DMS53 (cell line): ENCODE data around the gene LRRC32.
"Not testable (repeated sequence)": the region's sequence is repeated elsewhere in the genome, so short reads cannot be mapped to it uniquely, and the experiment has no call there.

Experiments
- DNase-seq: peaks from one replicate; lab custom pipeline; 2025; lab: John Stamatoyannopoulos, UW

LRRC32 gene

DNA sequence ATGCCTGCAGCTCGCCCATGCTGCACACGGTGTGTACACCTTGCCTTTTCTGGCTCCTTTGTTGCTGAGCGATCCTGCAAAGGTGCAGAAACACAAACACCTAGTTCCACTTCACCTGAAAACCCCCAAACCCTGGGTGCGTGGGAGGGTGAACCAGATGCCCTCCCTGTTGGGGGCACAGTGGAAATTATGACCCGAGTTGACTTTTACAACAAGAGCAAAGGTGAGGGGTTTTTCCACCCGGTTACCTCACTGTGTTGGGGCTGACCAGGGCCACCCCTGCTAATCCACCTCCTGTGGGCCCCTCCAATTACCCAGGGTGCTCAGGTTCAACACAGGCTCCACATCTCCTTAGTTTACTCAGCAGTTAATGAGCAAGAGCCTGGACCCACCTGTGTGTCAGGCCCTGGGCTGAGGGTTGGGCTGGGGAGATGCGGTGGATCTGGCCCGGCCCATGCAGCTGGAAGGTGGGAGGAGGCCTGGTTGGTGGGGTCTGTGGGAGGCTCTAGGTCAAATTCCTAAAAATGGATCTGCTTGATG, 42.1 kb downstream of the LRRC32 start:
- DNase-seq: no peak

DNA sequence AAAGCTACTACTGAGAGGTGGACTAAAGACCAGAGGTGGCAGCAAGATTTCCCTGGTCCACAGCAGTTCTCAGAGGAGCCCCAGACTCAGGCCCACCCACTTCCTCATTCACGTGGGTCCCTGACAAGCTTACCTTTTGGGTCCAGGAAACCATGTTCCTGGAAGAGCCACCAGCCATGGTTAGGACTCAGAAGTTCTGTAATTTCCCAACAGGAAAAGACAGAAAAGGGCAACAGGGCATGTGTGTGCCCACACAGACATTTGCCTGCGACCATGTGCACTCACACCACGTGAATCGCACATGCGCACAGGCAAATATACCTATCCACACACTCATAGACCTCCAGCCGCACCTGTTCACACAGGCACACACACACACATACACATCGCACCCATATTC, 42.9 kb downstream of the LRRC32 start:
- no peak for DNase-seq

DNA sequence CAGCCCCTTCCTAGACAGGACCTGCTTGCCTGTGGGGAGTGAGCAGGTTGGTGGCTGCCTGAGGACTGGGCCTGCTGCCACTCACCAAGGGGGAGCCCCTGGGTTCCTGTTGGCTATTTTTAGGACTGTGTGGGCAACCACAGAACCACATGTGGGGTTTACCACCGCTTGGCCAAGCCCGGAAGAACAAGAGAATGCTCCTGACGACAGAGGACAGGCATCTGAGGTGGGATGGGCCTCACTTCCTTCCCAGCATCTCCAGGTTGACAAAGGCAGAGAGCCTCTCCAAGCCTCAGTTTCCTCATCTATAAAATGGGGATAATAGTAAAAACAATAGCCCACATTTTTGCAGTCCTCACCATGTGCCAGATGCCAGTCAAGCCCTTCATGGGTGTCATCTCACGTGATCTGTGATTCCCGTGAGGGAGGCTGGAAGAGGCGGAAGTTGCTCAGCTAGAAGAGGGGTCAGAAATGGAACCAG, 43.6 kb downstream of the LRRC32 start:
- DNase-seq: no peak

DNA sequence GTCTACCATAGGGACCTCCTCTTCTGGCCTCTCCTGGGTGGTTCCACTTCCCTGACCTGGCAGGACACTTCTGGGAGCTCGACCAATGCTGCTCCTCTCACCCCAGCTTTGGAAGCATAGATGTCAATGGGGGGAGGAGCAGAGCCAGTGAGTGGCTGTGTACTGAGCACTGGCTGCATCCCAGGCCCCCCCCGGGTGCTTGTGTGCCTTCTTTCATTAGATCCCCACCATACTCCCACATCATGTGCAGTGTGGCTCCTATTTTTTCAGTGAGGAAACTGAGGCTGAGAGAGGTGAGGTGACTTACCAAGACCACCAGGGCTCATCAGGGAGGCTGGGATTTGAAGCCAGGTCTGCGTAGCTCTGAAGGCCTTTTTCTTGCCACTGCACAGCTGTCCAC, 44.3 kb downstream of the LRRC32 start:
- no peak for DNase-seq

DNA sequence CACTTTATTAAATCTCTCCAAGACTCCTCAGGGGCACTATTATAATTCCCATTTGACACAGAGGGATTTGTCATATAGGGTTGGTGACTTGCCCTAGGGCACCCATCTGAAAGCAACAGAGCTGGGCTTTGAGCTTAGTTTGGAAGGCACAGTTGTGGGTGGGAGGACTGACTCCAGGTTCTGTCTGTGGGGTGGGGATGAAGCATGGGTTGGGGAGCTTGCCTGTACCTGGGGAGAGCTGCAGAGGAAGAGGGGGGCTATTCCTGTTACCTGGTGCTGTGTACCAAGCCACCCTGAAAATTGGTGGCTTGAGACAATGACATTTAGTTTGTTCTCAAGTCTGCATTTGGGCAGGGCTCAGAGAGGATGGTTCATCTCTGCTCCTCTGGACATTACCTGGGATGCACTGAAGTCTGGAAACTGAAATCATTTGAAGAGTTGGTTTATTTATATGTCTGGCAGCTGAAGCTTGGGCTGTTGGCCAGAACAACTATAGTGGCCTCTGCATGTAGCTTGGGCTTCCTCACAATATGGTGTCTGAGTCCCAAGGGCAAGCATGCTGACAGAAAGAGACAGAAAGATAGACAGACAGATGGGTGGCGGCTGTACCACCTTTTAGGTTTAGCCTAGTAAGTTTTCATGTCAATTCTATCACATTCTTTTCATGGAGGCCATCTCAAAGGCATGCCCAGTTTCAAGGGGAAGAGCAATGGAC, 44.9 kb downstream of the LRRC32 start:
- peak; percentile 23 for DNase-seq

DNA sequence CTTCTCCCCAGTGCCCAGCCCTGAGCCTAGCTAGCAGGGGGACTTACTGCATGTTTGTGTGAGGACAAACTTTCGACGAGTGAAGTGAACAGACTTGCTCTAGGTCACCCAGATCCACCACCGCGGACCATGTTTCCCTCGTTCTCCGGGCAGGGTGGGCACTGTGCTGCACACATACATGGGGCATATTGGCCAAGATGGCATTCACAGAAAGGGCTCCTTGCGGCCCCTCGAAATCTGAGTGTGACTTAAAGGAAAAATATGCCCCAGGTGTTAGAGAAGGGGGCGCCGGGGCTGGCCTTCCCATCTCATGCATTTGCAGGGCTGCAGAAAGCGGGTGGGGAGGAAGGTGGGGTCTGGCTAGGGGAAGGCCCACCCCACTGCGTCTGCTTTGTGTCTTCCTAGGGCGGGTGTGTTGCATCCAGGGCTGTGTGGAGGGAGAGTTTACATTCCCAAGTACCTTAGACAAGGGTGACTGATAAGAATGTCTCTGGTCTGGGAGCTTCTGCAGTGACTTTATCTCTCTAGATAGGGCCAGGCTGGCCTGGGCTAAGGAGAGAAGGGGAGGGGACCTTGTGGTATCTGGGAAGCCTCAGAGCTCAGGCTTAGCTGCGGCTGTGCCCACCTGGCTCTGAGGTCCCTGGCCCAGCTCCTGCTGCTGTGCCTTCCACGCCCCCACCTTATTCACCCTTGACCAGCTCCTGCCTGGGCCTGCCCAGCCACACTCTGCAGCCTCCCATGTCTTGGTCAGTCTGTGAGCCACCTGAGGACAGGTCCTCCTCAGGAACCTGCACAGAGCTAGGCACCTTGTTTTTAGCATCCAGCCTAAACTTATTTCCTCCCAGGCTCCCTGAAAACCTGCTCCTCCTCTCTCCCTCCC, 45.8 kb downstream of the LRRC32 start:
- DNase-seq: no peak

DNA sequence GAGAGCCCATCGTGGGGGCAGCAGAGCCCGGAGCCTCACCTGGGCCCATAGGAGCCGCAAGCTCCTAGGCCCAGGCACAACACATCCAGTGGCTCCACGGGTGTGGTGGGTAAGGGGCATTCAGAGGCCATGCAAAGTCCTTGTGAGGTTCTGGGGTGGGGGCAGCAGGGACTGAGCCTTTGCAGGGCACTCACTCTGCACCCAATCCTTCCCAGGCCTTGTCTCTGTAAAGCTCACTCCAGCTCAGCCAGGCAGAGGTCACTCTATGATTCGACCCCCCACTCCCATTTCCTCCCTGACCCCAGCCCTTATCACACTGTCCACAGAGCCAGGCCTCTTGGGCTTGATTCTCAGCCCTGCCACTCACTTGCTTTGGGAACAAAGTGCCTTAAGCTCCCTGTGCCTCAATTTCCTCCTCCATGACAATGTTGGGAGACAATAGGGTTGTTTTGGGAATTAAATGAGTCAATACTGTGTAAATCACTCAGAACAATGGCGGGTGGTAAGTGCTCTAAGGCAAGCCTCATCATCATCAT, 46.6 kb downstream of the LRRC32 start:
- DNase-seq: no peak

DNA sequence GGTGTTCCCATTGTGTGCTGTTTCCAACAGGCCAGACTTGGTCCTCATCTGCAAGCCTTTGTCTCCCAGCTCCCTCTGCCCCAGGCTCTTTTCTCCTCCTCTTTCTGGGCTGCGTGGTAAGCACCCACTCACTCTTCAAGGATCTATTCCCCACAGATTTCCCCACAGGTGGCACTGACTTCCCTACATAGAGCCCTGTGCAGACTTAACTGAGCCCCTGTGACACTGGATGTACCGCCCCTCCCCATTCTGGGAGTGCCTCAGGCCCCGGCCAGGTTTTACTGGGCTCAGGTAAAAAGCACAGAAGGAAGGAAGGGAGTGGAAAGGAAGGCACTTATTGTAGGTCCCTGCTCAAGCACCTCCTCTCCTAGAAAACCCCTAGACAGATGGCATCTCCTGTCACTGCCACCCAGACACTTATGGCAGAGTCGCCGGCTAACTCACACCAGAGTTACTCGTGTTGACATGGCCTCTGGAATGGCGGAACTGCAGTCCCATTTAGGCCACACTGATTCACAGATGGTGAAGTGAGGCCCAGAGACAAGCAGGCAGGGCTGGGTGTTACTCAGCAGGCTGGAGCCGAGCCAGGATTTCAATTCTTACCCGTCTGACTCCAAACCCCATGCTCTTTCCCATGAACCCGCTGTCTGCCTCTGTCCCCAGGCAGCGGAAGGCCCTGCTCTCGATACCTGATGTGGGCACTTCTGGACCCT, 47.2 kb downstream of the LRRC32 start:
- no peak for DNase-seq

DNA sequence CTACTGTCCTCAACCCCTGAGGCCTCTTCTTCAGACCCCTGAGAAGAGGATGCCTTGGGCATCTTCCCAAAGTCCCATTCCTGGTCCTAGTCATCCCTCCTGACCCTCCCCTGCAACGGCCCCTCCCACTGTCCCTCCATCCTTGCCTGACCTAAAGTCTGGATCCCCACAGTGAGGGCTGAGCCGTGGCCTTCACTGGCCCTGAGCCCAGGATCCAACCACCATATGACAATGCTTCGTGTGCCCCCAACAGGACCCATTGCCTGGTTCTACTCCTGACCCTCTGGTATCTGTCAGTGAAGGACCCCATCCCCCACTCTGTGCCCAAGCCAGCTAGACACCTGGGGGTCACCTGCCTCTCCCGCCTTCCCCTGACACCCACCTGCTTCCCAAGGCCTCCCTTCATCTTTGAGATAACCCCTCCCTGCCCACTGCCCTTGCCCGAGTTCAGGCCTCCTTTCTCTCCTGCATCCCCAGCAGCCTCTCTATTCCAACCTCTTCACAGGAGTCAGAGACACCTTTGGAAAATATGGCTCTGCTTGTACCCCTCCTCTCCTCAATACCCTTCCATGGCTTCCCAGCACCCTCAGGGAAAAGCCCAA, 48.0 kb downstream of the LRRC32 start:
- no peak for DNase-seq

DNA sequence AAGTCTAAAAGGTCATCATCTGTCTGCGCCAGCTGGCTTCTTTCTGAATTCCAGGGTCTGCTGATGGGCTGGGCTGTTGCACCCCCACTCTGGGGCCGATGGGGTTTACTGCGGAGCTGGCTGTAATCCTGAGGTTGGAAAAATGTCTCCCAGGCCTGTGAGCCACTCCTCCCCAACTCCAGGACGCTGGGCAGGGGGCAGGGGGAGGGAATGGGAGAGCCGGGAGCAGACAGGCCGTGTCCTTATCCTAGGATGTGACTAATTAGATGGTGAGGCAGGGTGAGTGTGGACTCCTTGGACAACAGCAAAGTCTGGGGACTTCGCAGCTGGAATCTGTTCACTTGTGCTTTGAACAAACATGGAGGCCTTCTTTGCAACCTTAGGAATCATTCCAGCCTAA, 48.7 kb downstream of the LRRC32 start:
- DNase-seq: no peak

DNA sequence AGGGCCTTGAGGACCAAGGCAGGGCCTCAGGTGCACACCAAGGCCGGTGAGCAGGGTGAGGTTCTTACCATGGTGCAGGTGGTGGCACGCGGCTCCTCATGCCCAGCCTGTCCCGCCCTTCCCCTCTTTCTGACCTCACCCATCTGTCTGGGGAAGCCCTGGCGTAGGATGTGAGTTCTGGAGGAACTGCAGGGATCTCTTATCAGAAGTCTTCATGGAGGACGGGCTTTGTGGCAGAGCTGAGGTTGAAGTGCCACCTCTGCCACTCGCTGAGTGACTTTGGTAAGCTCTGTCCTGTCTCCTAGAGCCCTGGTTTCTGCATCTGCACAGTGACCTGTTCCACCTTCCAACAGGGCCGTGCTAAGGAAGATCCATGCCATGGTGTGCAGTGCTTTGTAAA, 49.1 kb downstream of the LRRC32 start:
- DNase-seq: no peak

DNA sequence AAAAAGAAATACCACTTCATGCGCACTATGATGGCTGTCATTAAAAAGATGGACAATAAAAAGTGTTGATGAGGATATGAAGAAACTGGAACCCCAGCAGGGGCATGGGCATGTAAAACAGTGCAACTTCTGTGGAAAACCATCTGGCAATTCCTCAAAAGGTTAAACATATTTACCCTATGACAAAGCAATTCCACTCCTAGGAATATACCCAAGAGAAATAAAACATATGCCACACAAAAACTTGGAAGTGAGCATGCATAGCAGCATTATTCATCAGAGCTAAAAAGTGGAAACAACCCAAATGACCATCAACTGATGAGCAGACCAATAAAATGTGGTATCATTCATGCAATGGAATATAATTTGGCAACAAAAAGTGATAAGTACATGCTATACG, 50.1 kb downstream of the LRRC32 start:
- no peak for DNase-seq

DNA sequence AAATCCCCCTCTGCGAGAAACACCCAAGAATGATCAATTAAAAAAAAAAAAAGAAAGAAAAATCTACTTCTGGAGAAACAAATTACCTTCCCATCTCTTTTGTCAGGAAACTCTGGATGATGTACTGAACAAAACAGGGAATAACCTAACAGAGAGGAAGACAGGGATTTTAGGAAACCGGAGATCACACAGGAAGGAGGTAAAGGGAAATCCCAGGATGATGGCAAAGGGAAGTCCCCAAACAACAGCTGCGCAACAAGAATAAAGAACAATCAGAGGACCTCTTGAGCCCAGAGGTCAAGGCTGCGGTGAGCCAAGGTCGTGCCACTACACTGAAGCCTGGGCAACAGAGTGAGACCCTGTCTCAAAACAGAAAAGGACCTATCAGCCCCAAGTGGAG, 50.7 kb downstream of the LRRC32 start:
- not testable (repeated sequence) for DNase-seq

DNA sequence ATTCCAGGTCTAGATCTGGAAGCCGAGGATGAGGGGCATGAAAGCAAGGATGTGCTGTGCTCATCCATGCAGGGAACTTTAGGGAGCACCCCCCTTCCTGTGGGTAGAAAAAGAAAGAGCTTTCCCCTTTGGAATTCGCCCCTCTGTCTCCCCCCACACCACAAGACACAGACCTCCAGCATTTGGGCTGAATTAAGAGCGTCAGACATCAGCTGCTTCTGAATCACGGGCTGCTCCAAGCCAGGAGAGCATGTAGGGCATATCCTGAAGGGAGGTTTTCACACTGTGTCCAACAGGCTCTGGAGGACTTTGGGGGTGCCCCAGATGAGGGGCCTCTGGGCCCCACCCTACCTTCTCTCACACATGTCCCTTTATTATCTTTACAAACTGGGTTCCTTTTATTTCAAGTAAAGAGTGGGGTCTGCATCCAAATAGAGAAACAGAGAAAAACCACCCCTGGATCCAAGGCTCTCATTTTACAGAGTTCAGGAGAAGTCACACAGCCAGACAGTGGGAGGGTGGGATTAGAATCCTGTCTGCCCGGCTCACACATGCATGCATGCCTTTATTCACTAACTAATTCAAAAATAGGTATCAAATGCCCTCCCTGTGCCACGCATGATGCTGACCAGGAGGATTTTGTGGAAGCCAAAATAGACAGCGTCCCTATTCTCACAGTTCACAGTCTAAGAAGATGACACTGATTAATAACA, 52.8 kb downstream of the LRRC32 start:
- DNase-seq: no peak

DNA sequence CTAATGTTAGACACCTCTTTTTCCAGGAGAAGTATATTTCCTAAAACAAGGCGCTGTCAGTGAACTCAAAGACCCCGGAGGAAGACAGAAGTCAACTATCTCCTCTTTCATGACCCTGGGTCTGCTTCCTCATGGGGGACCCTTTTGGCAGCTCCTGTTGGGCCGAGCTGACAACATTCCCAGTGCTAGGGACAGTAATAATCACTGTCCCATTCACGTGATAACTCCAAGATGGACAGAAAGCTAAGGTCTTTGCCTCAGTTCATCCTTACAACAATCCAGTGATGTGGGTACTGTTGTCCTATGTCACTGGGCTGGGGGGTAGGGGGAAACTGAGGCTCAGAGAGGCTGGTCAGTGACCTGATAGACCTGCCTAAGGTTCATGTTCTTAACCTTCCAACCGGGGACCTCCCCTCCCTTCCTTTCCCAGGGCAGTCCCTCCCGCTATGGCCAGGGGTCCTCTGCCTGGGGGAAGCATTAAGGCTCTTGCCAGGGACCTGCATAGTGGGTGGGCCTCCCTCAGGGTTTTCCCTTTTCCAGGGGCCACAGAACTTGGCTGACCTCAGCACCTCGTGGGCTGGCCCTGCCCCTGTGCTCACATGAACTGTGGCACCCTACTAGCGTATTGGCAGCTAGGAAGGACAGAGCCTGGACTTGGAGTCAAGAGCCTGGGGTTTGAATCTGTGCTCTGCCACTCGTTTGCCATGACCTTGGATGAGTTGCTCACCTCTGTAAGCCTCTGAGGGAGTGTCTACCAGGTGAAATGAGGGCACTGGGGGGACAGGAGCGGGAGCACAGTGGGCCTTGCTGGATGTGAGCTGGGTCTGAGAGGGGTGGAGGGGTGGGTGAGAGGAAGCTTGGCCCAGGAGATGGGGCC, 53.6 kb downstream of the LRRC32 start:
- no peak for DNase-seq

DNA sequence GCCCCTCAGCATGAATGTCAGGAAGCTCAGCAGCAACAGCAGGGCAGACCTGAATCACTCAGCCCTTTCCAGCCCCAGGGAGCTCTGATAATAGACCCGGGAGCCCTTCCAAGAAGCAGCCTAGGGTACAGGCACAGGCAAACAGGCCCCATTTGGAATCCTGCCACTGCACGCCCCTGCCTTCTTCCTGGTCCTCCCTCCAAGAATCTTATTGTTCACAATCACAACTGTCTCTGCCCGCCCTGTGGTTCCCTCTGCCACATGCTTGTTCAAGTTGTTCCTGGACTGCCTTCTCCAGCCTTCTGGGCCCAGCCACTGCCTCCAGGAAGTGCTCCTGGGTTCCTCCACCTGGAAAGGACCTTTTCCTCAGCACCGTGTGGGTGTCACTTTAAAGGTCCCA, 54.6 kb downstream of the LRRC32 start:
- no peak for DNase-seq

DNA sequence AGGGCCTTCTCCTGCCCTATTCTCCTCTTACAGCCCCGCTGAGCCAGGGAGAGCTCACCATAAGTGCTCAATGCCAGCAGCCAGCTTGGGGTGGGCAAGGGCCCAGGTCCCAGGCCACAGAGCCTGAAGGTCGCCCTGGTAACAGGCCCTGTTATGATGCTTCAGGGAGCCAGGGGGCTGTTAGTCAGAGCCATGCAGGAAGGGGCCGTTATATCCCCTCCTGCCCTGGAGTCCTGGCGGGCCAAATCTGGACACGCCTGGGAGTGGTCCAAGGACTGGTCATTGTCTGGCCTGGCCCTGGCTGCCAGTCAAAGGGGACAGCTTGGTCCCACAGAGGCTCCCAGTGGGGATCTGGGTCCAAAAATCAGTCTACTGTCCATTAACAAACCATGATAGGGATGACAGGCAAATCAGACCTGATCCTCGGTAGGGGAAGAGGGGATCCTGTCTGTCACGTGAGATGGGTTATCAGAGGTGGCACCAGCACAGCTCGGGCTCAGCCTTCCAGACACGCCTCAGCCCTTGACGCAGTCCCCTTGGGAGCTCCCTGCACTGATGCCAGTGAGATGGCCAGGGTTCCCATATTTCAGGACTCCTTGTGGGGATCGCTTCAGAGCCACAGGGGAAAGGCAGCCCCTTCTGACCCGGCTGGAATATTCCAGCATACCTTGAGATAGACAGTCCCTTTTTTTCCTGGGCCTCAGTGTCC, 55.9 kb downstream of the LRRC32 start:
- no peak for DNase-seq

DNA sequence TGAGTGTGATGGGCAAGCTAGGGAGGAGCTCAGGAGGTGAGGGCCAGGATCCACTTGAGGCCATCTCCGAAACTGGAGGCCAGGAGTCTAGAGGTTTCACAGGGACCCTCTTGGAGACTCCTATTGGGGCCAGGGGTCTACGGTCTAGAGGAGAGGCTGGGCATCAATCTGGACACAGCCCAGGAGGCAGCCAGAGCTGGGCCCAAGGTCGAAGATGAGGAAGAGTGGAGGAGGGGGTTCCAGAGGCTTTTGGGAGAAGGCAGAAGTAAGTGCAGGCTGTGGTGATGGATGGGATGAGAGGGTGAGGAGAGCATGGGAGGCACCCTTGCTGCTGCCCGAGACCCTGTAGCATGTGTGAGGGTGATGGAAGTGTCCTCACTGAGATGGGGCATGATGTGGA, 56.6 kb downstream of the LRRC32 start:
- DNase-seq: no peak

DNA sequence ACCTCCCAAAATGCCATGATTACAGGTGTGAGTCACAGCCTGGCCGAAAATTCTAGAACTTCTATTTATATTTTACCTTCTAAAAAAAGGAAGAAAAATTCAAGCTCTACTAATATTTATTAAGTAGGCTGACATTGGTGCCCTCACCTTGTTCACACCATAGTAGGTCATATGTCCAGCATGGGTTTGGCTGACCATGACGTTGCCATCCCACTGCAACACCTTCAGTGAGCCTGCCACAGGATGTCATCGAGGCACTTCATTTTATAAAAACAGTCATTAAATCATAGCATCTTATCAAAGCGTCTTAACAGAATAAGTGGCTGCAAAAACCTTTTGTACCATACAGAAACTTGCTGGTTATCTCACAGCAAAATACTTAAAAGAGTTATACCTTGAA, 58.3 kb downstream of the LRRC32 start:
- no peak for DNase-seq
